LHCN-M2 (cell line): ENCODE measurements around the gene IPCEF1. TPM values are rescaled to one million over a fixed set of nuclear protein-coding genes. Genes with fewer than 3 reads are reported as not detected.

Experiments used
- DNase-seq: peaks from one replicate; pipeline ENCODE4 v3.0.0-alpha.2; 2012; ENCODE audit warnings: low read depth
- total RNA-seq: library from RNA; depleted of rRNA; stranded (reverse); fragments of >200 nt; gene quantifications from 2 replicates; pipeline ENCODE4 v1.2.3, GENCODE V29; 2014

IPCEF1 gene
- total RNA-seq, 1 experiment from 2014 or later: not detected

DNA sequence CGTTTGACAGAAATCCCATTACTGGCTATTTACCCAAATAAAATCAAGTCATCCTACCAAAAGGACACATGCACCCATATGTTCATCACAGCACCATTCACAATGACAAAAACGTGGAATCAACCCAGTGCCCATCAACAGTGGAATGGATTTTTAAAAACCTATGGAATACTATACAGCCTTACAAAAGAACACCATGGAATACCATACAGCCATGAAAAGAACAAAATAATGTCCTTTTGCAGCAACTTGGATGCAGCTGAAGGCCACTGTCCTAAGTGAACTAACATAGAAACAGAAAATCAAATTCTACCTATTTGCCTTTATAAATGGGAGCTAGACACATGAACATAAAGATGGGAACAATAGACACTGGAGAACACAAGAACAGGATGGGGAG, 17.4 kb upstream of the IPCEF1 start:
- DNase-seq: no peak

DNA sequence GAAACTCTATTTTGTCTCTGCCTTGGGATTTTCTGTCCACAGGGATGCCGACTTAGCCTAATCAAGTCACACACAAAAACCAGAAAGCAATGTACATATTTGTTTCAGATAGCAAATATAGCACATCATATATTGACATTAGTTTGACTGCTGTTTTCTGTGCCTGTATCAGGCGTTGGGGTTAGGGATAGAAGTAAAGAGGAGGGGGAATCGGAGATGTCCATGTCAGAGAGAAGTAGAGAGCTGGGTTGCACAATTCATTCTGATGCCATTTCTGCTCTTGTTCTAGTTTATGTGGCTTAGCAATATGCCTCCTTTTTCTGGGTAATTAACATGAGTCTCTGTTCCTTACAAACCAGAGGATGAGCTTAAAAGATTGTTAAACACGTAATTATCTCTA, 14.7 kb upstream of the IPCEF1 start:
- no peak for DNase-seq

DNA sequence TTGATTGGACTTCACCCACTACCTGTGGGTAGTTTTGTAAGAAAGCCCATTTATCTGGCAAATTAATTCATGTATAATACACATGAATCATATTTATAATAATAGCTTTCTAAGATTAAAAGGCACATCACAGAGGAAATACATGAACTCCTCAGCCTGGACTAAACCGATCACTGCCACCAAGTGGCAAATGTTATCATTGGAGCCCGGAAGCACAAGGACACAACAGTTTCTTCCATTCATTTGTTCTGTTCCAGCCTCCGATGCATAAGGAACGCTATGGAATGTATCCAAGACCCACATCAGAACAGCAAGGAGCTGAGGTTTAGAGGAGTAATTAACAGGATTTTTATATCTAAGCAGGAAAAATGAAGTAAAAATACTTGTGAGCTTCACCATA, 13.9 kb upstream of the IPCEF1 start:
- DNase-seq: peak; percentile 48

DNA sequence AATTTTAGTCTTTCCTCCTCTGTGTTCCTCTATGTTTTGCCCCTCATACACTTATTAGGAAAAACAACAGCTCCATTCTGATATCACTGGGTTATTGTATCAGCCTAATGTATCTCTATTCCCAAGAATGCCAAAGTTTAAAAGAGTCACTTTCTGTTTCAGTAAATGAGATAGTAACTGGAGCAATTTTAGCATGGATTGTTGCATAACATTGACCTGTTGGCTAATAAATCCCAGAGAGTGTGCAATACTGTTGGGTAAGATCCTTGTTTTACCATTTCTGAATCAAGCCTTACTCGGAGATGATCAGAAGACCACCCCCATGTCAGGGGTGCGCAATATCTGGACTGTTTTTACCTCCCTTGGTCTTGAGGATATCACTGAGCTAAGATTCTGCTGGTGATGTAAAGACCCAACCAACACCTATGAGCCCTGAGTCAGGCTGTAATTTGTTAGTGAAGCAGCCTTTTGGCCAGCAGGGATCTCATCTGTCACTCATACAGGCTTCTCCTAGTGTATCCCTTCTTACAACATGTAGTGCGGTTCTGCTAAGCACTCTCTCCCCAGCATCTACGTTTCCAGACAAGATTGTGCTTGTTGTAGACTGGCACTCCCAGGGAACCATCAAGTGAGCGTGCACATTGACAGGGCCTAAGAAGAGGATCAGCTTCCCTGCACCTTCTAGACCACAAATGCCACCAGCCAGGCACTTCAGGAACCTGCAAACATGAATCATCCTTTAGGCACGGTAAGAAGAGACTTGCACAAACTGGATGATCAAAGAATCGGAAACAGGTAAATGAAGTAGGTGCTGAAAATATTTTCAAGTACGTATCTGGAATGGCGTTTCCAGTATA, 11.5 kb upstream of the IPCEF1 start:
- no peak for DNase-seq

DNA sequence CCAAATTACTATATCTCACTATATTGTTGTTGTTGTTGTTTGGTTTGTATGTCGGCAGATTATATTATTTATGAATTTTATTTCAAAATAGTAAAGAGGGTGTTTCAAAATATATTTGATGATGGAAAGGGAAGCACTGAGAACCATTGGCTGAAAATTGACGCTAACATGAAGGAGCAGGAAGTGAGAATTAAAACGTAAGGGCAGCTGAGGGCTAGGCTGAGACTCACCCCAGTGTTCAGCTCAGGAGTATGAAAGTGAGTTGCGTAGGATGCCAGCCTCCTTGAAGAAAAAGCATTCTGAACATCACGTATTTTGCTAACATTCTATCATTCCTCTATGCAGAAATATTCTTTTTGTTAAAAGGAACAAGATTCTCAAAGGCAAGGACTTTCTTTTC, 10.7 kb upstream of the IPCEF1 start:
- DNase-seq: no peak

DNA sequence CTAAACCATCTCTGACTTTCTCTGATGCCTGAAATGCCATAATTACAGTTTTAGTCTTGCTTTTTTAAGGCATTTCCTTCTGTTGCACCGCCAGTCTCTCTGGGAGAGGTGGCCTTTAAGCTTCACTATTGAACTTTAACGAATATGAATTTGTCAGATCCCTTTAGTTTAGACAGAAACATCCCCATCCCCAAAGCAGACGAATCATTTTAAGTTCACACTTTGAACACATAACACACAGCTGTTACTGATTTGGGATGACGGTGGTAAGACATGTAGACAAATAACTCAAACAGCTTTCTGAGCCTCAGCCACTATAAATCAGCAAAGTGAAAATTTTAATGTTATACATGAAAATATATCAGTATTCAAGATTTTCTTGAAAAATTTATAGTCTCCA, 7.2 kb upstream of the IPCEF1 start:
- no peak for DNase-seq

DNA sequence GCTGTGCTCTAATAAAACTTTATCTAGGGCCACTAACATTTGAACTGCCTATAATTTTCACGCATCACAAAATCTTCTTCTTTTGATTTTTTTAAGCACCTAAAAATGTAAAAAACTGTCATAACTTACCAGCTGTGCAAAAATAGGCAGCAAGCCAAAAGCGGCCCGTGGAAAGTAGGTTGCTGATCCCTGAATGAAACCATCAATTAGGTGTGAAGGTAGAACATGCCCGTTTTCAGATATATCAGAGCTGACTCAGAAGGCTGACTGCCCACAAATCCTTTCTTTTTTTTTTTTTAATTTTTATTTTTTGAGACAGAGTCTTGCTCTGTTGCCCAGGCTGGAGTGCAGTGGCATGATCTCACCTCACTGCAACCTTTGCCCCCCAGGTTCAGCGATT, 4.9 kb upstream of the IPCEF1 start:
- DNase-seq: no peak

DNA sequence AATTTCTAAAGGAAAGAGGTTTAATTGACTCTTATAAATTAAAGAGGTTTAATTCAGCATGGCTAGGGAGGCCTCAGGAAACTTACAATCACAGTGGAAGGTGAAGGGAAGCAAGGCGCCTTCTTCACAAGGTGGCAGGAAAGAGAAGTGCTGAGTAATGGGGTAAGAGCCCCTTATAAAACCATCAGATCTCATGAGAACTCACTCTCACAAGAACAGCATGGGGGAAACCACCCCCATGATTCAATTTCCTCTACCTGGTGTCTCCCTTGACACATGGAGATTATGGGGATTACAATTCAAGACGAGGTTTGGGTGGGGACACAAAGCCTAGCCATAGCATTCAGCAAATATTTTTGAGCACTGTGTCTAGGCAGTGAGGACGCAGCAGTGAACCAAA, 3.9 kb upstream of the IPCEF1 start:
- no peak for DNase-seq

DNA sequence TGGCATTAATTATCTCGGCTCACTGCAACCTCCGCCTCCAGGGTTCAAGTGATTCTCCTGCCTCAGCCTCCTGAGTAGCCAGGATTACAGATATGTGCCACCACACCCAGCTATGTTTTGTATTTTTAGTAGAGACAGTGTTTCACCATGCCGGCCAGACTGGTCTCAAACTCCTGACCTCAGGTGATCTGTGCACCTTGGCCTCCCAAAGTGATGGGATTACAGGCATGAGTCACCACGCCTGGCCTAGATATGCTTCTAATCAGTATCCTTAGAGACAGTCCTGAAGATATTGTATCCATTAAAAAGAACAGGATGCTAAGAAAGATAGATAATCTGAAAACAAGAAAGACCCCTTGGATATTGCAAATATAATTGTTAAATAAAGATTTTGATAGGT, 3.1 kb upstream of the IPCEF1 start:
- DNase-seq: no peak

DNA sequence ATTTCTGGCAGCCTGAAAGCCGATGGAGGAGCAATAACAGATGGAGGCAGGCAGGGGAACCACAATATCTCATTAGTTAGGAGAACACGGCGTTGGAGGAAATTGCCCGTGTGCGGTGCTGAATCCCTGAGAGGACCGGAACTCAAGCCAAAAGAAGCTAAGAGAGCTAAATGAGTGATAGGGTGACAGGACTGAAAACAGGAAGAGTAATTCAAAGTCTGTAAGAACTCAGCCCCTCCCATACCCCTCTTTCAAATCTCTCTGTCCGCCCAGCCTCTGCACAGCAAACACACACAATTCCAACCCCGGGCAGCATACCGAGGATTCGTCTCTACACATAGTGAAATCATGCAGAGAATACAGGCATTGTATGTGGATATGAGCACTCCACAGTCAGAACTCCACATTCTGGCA, 2.6 kb upstream of the IPCEF1 start:
- DNase-seq: peak; percentile 4

DNA sequence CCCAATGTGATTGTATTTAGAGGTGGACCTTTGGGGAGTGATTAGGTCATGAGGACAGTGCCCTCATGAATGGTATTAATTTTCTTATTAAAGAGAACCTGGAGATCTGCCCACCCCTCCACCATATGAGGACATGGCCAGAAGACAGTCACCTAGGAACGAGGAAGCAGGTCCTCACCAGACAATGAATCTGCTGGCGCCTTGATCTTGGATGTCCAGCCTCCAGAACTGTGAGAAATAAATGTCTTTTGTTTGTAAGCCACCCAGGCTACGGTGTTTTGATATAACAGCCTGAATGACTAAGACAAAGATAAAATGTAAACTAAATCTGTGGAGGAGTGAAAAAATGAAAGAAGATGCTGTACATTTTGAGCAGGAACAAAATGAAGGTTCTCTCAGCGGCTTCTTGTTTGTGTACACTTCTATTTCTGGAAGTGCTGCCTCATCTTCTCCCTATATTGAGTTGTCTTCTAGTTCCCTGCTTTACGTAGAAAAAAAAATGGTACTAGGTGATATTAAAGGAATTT, 1.5 kb upstream of the IPCEF1 start:
- DNase-seq: no peak

DNA sequence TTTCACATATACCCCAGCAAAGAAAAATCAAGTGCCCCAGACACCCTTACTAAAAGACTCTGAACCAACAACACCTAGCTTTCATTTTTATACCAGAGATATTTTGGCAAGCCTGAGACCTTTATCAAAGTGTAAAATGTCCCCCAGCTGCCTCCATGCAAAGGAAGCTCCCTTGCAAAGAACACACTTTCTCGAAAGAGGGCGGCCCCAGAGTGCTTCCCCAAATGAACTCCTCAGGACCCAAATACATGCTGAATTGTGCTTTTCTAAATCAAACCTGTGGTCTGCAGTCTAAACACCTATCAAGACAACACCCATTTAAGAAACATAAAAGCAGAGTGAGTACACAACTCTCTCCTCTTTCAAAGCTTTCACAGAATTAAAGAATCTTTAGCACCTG, 490 bp downstream of the IPCEF1 start:
- no peak for DNase-seq

DNA sequence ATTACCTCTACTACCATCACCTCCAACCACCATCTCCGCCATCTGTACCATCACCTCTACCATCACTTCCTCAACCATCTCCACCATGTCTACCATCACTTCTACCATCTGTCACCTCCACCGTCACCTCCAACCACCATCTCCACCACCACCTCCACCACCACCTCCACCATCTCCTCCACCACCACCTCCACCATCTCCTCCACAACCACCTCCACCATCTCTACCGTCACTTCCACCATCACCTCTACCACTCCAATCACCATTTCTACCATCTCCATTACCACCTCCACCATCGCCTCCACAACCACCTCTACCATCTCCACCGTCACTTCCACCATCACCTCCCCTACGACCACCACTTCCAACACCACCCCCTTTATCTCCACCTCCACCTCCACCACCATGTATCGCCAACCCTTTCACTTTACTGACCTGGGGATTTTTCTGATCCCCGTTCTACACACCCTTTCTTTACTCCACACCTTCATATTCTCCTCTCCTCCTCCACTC, 2.3 kb downstream of the IPCEF1 start:
- no peak for DNase-seq

DNA sequence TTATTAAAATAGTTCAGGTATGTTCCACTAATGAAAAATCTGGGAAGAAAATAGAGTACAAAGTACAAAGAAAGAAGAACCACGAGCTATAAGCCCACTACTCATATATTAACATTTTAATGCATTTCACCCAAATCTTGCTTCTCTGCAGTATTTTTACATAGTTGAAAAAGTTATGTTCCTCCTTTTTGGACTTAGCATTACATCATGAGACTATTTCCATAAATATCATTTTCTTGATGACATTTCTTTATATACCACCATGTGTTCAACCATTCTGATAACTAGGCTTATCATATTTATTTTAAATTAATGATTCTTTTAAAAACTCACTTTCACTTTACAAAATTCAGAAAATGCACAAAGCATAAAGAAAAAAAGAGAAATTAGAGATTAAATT, 3.0 kb downstream of the IPCEF1 start:
- DNase-seq: no peak

DNA sequence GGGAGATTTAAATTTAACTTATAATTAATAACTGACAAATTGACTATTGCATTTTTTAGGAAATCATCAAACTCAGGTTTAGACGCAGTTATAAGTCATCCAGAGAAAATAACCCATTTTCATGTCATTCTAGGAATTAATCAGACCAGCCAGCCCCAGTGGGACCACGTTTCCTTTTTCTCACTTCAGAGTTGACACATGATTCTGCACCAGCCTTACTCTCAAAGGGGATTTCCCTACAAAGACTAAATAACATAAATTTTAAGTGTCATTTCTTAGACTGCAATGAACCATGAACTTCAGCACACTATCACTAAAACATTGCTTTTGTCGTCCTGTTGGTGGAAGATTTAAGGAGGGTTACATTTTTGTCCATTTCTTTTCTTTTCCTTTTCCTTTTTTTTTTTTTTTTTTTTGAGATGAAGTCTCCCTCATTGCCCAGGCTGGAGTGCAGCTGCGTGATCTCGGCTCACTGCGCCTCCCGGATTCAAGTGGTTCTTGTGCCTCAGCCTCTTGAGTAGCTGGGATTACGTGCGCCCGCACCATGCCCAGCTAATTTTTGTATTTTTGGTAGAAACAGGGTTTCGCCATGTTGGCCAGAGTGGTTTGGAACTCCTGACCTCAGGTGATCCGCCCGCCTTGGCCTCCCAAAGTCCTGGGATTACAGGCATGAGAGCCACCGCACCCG, 3.6 kb downstream of the IPCEF1 start:
- no peak for DNase-seq

DNA sequence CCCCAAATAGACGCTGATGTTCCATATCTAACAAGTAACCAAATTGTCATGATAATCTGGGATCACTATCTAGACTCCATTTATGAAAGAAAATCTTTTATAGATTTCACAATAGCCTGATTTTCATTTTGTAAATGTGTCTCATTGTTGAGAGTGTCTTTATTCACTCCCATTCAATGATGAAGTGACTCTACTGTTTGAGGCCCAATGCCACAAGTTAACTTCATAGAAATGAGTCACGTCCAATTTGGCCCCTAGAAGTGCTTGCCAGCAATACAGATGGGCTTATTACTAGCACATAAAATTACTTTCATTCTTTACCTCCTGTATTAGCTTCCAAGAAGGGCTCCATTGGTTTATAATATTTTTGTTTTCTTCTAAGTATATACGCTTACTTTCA, 6.3 kb downstream of the IPCEF1 start:
- no peak for DNase-seq

DNA sequence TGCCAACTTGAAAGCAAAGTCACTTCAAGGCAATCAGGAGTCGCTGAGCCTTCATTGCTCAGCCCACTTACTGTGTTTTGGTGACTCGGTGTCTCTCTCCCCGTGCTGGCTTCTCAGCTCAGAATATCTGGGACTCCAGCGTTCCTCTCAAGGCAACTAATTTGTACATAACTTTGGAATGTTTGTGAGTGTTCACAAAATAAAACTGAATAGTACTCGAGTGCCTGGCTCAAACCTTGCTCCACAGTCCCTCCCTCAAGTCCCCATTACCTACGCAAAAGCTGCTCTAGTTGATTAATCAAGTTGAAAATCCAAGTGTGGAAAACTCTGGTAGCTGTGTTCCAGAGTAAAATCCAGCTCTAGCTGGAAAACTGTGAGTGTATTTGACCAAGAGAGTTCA, 8.6 kb downstream of the IPCEF1 start:
- no peak for DNase-seq

DNA sequence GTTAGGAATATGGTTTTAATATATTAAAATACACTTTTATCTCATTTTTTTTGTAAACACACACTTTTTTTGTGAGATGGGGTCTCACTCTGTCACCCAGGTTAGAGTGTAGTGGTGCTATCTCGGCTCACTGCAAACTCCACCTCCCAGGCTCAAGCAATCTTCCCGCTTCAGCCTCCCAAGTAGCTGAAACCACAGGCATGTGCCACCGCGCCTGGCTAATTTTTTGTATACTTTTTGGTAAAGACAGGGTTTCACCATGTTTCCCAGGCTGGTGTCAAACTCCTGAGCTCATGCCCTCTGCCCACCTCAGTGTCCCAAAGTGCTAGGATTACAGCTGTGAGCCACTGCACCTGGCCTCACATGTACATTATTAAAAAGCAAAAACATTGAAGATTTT, 10.8 kb downstream of the IPCEF1 start:
- DNase-seq: no peak

DNA sequence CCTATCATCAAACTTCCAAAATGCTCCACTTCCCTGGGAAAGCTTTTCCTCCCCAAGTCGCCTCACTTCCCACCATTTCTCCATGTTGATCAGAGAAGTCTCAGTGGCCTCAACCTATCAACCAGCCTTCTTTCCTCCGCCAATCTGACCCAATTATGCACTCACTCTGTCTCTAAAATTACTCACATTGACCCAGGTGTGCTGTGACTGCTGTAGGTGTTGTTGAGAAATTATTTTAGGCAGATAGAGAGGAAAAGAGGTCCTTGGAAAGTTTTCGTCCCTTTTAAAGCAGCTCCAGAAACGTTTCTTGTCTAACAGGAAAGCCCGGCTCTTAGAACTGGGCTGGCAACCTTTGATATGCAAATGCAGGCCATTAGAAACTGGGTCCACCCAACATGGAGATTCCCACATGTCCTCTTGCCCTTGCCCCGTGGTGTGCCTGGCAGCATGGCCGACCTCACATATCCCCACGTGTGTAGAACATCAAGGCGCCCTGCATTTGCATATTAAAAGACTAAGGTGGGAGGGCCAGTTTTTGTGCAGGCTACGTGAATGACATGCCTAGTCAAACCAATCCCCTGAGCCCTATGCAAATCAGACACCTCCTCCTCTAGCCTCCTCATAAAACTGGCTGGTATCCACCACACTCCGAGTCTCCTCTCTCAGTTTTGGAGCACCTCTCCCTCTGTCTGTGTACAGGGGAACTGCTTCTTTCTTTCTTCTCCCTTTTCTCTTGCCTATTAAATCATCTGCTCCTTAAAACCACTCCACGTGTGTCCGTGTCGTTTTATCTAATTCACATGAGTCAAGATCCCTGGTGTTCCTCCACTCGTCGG, 12.9 kb downstream of the IPCEF1 start:
- DNase-seq: peak; percentile 34

DNA sequence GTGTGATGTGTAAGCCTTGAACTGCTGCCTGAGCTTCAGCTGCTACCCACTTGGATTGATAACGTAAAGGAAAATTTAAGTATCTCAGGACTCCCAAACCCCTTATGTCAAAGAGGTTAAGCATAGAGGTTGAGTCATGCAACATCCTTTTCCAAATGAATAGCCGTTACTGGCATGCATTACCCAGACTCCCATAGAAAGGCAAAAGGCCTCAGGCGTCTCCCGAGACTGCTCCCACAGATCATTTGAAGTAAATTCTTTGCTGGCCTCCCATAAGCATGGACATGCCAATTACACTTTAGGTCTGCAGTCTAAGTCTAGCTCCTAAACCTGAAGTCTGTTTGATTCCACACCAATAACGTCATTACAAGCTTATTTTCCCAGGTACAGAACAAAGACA, 14.7 kb downstream of the IPCEF1 start:
- no peak for DNase-seq

DNA sequence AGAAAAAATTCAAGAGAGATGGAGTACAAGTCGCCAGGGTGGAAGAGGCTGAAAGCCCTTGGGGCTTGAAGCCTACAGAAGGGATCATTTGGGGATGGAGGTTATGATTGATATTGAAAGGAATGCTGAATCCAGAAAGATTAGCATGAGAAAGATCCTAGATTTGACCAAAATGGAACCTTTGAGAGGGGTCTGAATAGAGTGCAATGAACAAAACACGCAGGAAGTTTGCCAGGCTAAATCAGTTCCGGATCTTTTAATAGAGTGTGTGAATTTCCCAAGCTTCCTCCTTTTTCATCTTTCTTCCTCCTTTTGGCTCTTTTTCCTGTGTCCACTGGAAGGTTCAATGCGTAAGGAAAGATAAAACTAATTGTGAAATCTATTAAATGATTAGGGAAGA, 15.3 kb downstream of the IPCEF1 start:
- no peak for DNase-seq
